Keratinocyte (primary cell): ENCODE measurements around the gene ECM2. TPM values are rescaled to one million over a fixed set of nuclear protein-coding genes. Genes with fewer than 3 reads are reported as not detected.
"Not testable (repeated sequence)": the region's sequence is repeated elsewhere in the genome, so short reads cannot be mapped to it uniquely, and the experiment has no call there.

ENCODE experiments used
- DNase-seq: peaks from one replicate; pipeline ENCODE4 v3.0.0-alpha.2; 2011; ENCODE audit warnings: low read depth, missing footprints, low spot score
- FAIRE-seq: peaks from 2 replicates; lab custom pipeline; 2011; peaks lifted over from hg19 to GRCh38; lab: Jason Lieb, UNC
- H2AFZ ChIP-seq: 2 replicates; pipeline ENCODE4 v1.6.0; 2012; ENCODE audit warnings: low read length, control low read depth, inconsistent platforms; ENCODE audit not compliant: control insufficient read depth
- H3K27ac ChIP-seq: 2 replicates; pipeline ENCODE4 v1.5.1; 2011; ENCODE audit warnings: low read length; ENCODE audit not compliant: control insufficient read depth, insufficient read depth
- H3K27me3 ChIP-seq: 3 replicates; pipeline ENCODE4 v1.6.0; 2011; ENCODE audit warnings: low read length; ENCODE audit not compliant: control insufficient read depth, insufficient read depth; ENCODE audit errors: extremely low read depth
- H3K36me3 ChIP-seq, 2 experiments: 2 replicates in 1 of 2; 3 replicates in 1 of 2; pipeline ENCODE4 v1.5.1; 2011; ENCODE audit warnings: low read length in 2 of 2, mild to moderate bottlenecking in 1 of 2; ENCODE audit not compliant: control insufficient read depth in 2 of 2, insufficient read depth in 2 of 2; ENCODE audit errors: extremely low read depth in 1 of 2
- H3K4me1 ChIP-seq: 3 replicates; pipeline ENCODE4 v1.5.1; 2011; ENCODE audit warnings: low read length; ENCODE audit not compliant: control insufficient read depth, insufficient read depth; ENCODE audit errors: extremely low read depth
- H3K4me2 ChIP-seq: 3 replicates; pipeline ENCODE4 v1.6.0; 2011; ENCODE audit warnings: low read depth, low read length; ENCODE audit not compliant: control insufficient read depth, insufficient read depth; ENCODE audit errors: extremely low read depth
- H3K4me3 ChIP-seq, 3 experiments: fragments of 200-600 bp in 1 of 3; sonication (generic) in 1 of 3; 2 replicates in 2 of 3; 3 replicates in 1 of 3; pipeline ENCODE4 v1.5.1; 2011 to 2016; ENCODE audit warnings: low read length in 3 of 3, mild to moderate bottlenecking in 3 of 3, control low read depth in 2 of 3, inconsistent platforms in 1 of 3, low read depth in 1 of 3, mixed read lengths in 1 of 3, mixed run types in 1 of 3, moderate library complexity in 1 of 3; ENCODE audit not compliant: control insufficient read depth in 2 of 3, insufficient read depth in 2 of 3; ENCODE audit errors: extremely low read depth in 1 of 3
- H3K79me2 ChIP-seq: 2 replicates; pipeline ENCODE4 v1.6.0; 2012; ENCODE audit warnings: low read length; ENCODE audit not compliant: control insufficient read depth, insufficient read depth
- H3K9ac ChIP-seq: 3 replicates; pipeline ENCODE4 v1.6.0; 2011; ENCODE audit warnings: low read length; ENCODE audit not compliant: control insufficient read depth, insufficient read depth; ENCODE audit errors: extremely low read depth
- H3K9me1 ChIP-seq: 3 replicates; pipeline ENCODE4 v1.6.0; 2011; ENCODE audit warnings: low read length; ENCODE audit not compliant: control insufficient read depth, insufficient read depth; ENCODE audit errors: extremely low read depth
- H3K9me3 ChIP-seq: 2 replicates; pipeline ENCODE4 v1.5.1; 2012; ENCODE audit warnings: low read depth, low read length; ENCODE audit not compliant: control insufficient read depth
- H4K20me1 ChIP-seq: 3 replicates; pipeline ENCODE4 v1.6.0; 2011; ENCODE audit warnings: low read length; ENCODE audit not compliant: control insufficient read depth, insufficient read depth; ENCODE audit errors: extremely low read depth
- EZH2 ChIP-seq: IDR thresholded peaks from one replicate; pipeline ENCODE4 v1.6.1; 2012; ENCODE audit warnings: inconsistent platforms, mild to moderate bottlenecking, low read length, moderate library complexity
- dilution Hi-C: fragments of 300-500 bp; cut with MboI; formaldehyde crosslinking; loops from one replicate; pipeline ENCODE4 v1.7.0; 2020; ENCODE audit warnings: low sequenced_read_pairs; ENCODE audit not compliant: extremely low pct_ligation_motif_present
- polyA minus RNA-seq, 3 experiments: library from RNA; depleted of rRNA, polyadenylated mRNA; stranded (reverse); fragments of >200 nt; gene quantifications; 1 replicate in 1 of 3; 2 replicates in 1 of 3; 3 replicates in 1 of 3; pipeline ENCODE4 v1.2.3, GENCODE V29; 2011
- polyA plus RNA-seq, 5 experiments: library from polyadenylated mRNA; depleted of rRNA in 3 of 5; stranded (reverse) in 3 of 5; stranded (forward) in 1 of 5; unstranded in 1 of 5; fragments of >200 nt; gene quantifications; 1 replicate in 1 of 5; 2 replicates in 3 of 5; 3 replicates in 1 of 5; pipeline versions ENCODE4 v1.2.1 to v1.2.3, GENCODE V29; 2011 to 2012; ENCODE audit warnings: missing spikeins in 2 of 5, low read depth in 1 of 5, low replicate concordance in 1 of 5
- TF ChIP-seq, protein P1 (sequence below), 3 experiments: IDR thresholded peaks in 1 of 3; conservative IDR thresholded peaks in 1 of 3; optimal IDR thresholded peaks in 1 of 3; 2 replicates in 2 of 3; 3 replicates in 1 of 3; pipeline versions ENCODE3 to v1.5.1; 2011; ENCODE audit warnings: low read length in 3 of 3, mild to moderate bottlenecking in 3 of 3, moderate library complexity in 2 of 3, control low read depth in 1 of 3, inconsistent platforms in 1 of 3; ENCODE audit not compliant: insufficient read depth in 2 of 3; ENCODE audit errors: extremely low read depth in 1 of 3

The ECM2 gene
- polyA plus RNA-seq (0.36 to 0.99 TPM (median 0.75 TPM) in 3 replicates), polyA minus RNA-seq (0.63 to 0.64 TPM in 2 of 3 replicates, not detected in the other)
- polyA plus RNA-seq (2011; ENCODE audit: low read depth), result 3.8 TPM
- polyA plus RNA-seq (2011; cell fraction: cytosol; rRNA removed), result 0.62 and 1.7 TPM in 2 replicates
- 0.43 and 0.61 TPM in 2 replicates for polyA plus RNA-seq (2011; cell fraction: nucleus; rRNA removed)
- 0.41 and 1.5 TPM in 2 replicates for polyA plus RNA-seq (2012; ENCODE audit: low replicate concordance)
- not detected for polyA minus RNA-seq (2011; cell fraction: cytosol; rRNA and poly(A)+ RNA removed)
- 0.32 TPM in 1 of 2 replicates, not detected in the other for polyA minus RNA-seq (2011; cell fraction: nucleus; rRNA and poly(A)+ RNA removed)

DNA sequence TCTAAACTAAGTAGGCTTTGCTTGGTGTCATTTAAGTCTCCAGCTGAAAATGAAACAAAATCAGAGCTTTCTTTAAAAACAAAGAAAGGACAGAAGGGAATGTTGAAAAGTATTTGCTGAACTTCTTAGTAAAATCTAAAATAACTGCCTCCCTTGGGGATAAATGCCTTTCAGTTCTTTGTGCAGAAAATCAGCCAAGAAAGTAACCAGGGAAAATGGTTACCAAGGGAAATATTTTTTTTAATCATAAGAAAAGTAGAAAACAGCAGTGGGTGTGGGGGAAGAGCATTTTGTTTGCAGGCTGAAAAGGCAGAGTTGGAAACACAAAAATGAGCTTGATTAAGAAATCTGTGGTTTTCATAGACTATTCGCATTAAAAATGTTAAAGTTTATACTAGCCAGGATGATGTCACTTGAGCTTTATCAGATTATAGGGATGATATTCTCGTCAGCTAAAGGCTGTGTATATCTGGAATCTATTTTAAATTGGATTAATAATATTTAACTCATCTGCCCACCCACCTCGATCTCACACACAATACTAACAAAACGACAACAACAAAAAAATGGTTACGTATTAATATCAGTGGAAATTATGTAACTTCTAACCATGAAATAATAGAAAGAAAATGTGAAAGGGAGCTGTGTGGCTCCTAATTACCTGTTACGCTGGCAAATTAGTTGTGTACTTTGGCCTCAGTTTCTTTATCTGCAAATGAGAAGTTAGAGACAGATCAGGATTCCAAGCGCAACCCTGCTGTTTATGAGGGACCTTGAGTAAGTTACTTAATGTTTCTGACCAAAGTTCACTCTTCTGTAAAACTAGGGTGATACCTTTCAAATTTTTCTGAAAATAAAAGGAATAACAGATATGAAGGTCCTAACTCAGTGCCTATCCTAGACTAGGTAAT lies at the start of gene ECM2:
ECM2 (minus strand) TSS at position 51 of the 911 bp plus-strand sequence. CDS start 13,124 bp downstream, outside the sequence.
- H3K9ac ChIP-seq, result no peak within 1 kb of the TSS
- H3K27ac ChIP-seq, result no peak within 1 kb of the TSS

DNA sequence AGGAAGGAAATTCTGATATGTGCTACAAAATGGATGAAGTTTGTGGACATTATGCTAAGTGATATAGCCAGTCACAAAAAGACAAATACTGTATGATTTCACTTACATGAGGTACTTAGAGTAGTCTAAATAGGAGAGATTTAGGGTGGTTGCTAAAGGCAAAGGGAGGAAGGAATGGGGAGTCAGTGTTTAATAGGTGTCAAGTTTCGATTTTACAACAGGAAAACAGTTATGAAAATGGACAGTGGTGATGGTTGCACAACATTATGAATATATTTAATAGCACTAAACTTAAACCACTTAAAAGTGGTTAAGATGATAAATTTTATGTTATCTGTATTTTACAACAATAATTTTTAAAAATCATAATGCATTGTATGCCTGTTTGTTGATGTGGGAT lies 40.4 kb upstream of the ECM2 start:
- dilution Hi-C loops, result no loop called here
- H2AFZ ChIP-seq, result no peak overlapping the region
- no peaks in the 10 kb centered on the region for H3K79me2 ChIP-seq
- no peak for FAIRE-seq
- no peak overlapping the region for H3K4me3 ChIP-seq
- no peak overlapping the region for H3K9ac ChIP-seq
- no peaks in the 10 kb centered on the region for H3K27me3 ChIP-seq
- H3K9me1 ChIP-seq, result no peaks in the 10 kb centered on the region
- no peaks in the 10 kb centered on the region for H3K9me3 ChIP-seq
- H4K20me1 ChIP-seq, result no peaks in the 10 kb centered on the region
- no peak overlapping the region for H3K4me2 ChIP-seq
- no peaks in the 10 kb centered on the region for H3K36me3 ChIP-seq
- DNase-seq, result no peak
- TF ChIP-seq, protein P1, sequence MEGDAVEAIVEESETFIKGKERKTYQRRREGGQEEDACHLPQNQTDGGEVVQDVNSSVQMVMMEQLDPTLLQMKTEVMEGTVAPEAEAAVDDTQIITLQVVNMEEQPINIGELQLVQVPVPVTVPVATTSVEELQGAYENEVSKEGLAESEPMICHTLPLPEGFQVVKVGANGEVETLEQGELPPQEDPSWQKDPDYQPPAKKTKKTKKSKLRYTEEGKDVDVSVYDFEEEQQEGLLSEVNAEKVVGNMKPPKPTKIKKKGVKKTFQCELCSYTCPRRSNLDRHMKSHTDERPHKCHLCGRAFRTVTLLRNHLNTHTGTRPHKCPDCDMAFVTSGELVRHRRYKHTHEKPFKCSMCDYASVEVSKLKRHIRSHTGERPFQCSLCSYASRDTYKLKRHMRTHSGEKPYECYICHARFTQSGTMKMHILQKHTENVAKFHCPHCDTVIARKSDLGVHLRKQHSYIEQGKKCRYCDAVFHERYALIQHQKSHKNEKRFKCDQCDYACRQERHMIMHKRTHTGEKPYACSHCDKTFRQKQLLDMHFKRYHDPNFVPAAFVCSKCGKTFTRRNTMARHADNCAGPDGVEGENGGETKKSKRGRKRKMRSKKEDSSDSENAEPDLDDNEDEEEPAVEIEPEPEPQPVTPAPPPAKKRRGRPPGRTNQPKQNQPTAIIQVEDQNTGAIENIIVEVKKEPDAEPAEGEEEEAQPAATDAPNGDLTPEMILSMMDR (optimal IDR thresholded peaks at IDR 0.05 in 1 of 3, IDR thresholded peaks at IDR 0.05 in 1 of 3, conservative IDR thresholded peaks at IDR 0.05 in 1 of 3; ENCODE audit: extremely low read depth in 1 of 3, insufficient read depth in 2 of 3, low read length in 3 of 3), result no peak
- TF ChIP-seq EZH2, result no peak
- H3K27ac ChIP-seq, result no peak overlapping the region
- no peaks in the 10 kb centered on the region for H3K4me1 ChIP-seq

More for the DNA sequence above, at the start of gene ECM2:
- FAIRE-seq (peak; percentile 36), DNase-seq (no peak)
- no peaks in the 10 kb centered on the region for H3K27me3 ChIP-seq
- H3K9me3 ChIP-seq, result no peaks in the 10 kb centered on the region
- no peak within 1 kb of the TSS for H3K4me3 ChIP-seq
- no peak within 1 kb of the TSS for H2AFZ ChIP-seq
- H3K9me1 ChIP-seq, result no peaks in the 10 kb centered on the region
- H3K4me2 ChIP-seq, result no peak within 1 kb of the TSS
- dilution Hi-C loops, result no loop called here
- no peaks in the 10 kb centered on the region for H3K4me1 ChIP-seq
- H3K79me2 ChIP-seq, result no peaks in the 10 kb centered on the region
- no peaks in the 10 kb centered on the region for H4K20me1 ChIP-seq
- TF ChIP-seq EZH2, result no peak
- TF ChIP-seq, protein P1 (optimal IDR thresholded peaks at IDR 0.05 in 1 of 3, IDR thresholded peaks at IDR 0.05 in 1 of 3, conservative IDR thresholded peaks at IDR 0.05 in 1 of 3; ENCODE audit: extremely low read depth in 1 of 3, insufficient read depth in 2 of 3, low read length in 3 of 3), result no peak
- no peaks in the 10 kb centered on the region for H3K36me3 ChIP-seq

DNA sequence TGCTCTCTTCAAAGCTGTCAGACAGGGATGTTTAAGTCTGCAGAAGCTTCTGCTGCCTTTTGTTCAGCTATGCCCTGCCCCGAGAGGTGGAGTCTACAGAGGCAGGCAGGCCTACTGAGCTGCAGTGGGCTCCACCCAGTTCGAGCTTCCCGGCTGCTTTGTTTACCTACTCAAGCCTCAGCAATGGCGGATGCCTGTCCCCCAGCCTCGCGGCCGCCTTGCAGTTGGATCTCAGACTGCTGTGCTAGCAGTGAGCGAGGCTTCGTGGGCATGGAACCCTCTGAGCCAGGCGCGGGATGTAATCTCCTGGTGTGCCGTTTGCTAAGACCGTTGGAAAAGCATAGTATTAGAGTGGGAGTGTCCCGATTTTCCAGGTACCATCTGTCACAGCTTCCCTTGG lies 37.8 kb upstream of the ECM2 start:
- H3K9me1 ChIP-seq, H3K9me3 ChIP-seq, FAIRE-seq, H3K27ac ChIP-seq, H3K79me2 ChIP-seq, H3K27me3 ChIP-seq, H3K4me2 ChIP-seq, H3K4me3 ChIP-seq, H3K4me1 ChIP-seq, H4K20me1 ChIP-seq, H3K36me3 ChIP-seq, dilution Hi-C loops, H3K9ac ChIP-seq, DNase-seq, H2AFZ ChIP-seq: not testable (repeated sequence)
